GM21786 (cell line): Measurements from ENCODE around the gene TBCD.

Source experiments
- ATAC-seq: cut with Tn5 transposase; IDR thresholded peaks from one replicate; pipeline ENCODE4 v1.9.1; 2021; ENCODE audit not compliant: unreplicated experiment

TBCD gene

DNA sequence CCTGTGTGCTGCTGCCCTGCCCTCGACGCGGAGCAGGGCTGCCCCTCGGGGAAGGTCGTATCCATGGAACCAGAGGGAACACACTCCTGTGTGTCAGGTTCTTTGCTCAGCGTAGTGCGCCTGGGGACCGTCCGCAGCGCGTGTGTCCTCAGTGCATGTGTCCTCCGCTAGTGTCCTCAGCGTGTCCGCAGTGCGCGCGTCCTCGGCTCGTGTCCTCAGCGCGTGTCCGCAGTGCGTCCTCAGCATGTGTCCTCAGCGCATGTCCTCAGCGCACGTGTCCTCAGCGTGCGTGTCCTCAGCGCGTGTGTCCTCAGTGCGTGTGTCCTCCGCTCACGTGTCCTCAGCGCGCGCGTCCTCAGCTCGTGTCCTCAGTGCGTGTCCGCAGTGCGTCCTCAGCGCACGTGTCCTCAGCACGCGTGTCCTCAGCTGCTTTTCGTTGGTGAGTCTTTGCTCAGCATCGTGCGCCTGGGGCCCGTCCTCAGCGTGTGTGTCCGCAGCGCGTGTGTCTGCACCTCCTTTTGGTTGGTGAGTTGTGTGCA is 147.2 kb downstream of the TBCD start:
- no peak for ATAC-seq

DNA sequence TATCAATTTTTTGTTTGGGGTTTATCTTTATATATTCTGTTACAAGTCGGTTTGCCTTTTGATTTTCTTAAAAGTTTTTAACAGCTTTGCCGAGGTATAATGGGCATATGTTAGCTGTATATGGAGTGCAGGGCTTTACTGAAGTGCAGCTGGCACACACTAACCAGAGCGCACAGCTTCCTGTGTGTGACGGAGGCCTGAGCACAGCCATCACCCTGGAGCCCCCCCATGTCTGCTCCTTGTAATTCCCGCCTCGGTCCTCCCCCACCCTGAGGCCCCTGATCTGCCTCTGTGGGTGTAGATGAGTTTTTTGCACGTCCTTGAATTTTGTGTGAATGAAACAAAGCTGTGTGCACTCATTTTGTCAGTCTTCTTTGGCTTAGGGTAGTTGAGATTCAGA is 148.1 kb downstream of the TBCD start:
- ATAC-seq: no peak

DNA sequence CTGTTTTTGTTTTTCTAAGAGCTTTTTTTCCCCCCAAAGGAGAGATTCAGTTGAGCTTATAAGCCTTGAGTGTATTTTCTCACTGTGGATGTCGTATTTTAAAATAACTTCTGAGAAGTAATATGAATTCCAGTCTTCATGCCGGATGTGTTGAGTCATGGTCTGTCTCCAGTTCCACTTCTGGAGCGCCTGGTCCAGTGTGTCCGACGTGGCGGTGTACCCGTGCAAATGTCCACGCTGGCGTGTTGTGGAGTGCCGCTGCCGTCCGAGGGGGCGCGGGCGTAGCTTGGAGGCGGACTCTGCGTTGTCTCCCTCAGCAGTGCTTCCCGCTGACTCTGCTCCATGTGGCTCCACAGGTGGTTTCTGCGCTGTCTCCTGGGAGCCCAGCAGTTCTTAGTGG is 148.9 kb downstream of the TBCD start:
- ATAC-seq: no peak

DNA sequence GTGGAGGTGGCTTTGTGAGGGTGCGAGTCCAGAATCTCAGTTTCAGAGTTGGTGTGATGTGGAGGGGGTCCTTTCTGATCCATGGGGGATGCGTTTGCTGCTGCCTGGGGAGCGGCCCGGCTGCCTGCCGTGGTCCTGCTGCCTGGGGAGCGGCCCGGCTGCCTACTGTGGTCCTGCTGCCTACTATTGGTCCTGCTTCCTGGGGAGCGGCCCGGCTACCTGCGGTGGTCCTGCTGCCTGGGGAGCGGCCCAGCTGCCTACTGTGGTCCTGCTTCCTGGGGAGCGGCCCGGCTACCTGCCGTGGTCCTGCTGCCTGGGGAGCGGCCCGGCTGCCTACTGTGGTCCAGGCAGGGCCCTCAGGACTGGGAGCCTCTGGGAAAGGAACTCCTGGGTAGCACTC is 149.5 kb downstream of the TBCD start:
- ATAC-seq: no peak

DNA sequence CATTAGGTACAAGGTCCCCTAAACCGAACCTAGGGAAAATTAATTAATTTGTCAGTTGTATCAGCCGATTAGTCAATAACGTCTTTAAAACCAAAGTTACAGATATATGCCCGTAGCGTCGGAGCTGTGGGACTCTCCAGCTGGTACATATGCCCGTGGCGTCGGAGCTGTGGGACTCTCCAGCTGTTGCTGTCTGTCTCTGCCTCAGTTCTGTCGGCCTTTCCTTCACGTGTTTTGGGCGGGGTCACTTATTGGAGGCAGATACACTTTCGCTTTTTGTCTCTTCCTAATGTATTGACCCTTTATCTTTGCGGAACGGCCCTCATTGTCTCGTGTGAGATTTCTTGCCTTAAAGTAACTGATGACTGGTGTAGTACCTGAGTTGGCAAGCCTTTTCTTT is 150.0 kb downstream of the TBCD start:
- ATAC-seq: no peak

DNA sequence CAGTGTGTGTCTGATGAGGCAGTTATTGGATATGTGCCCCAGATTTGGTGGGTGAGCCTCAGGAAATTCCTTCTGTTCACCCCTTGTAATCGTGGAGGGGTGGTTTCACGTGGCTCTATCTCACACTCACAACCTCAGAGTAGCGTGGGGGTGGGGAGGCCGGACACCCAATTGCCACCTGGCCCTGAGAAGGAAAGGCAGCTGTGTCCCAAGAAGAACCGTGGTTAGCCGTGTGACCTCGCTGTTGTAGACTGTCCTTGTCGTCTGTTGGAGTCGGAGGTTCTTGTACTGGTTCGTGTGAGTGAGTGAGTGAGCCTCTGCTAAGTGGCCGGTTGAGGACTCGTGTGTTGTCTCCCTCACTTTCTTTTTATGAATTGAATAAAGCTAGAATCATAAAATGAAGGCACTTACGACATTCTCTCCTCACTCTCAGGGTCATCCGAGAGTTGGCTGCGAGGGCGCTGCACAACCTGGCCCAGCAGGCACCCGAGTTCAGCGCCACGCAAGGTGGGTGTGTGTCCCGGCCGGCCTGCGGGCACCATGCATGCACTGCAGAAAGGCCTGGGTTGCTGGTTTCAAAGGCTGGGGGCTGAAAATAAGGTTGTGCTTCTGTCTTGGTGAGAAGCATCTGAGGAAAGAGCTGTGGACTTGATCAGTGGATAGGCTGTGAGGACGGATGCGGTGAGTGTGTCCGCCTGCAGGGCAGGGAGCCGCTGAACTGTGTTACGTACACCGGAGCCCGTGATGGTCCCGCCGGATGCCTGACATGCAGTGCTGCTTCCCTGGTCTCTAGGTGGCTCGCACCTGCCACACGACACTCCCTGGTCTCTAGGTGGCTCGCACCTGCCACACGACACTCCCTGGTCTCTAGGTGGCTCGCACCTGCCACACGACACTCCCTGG is 151.4 kb downstream of the TBCD start:
- no peak for ATAC-seq

DNA sequence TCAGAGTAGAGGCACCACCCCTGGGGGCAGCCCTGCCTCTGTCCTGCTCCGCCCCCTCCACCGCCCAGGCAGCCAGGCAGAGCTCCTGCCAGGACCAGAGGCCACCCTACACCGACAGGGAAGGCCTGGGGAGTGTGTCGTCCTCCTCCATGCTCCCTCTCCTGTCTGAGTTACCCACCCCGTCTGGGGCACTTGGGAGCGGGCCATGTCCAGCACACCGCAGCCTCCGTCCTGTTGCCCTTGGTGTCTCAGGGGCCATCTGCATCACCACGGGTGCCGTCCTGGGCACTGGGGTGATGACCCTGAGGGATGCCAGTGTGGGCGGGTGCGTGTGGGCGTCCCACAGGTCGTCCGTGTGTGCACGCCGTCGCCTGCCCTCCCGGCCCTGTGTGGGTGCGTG is 153.3 kb downstream of the TBCD start:
- no peak for ATAC-seq

DNA sequence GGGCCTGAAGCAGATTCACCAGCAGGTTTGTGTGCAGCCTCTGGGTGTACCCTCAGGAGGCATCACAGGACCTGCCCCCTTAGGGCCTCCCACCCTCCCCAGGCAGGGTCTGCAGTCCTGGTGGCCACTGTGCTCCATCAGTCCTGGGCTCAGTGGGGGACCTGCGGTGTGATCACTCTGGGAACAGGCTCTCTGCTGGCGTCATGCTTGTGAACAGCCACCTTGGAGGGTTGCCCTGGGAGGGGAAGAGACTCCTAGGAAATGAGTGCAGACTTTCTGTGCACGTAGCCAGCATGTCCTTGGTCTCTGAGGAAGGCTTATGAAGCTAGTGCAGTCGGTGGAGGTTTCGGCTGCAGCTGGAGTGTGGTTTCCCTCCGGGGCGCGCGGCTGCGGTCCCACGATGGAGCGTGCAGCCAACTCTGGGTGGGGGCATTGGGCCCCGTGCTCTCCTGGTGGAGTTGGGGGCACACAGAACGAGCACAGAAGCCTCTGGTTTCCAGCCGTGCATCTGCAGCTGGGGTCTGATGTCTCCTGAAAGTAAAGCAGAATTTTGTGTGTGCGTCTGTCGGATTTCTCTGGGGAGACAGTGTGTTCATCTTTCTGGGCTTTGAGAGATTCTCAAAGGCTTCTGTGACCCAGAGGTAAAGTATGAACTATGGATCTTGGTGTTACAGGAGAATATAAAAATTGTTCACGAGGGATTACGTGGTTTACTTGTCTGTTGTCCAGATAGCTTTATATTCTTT is 156.1 kb downstream of the TBCD start:
- no peak for ATAC-seq

DNA sequence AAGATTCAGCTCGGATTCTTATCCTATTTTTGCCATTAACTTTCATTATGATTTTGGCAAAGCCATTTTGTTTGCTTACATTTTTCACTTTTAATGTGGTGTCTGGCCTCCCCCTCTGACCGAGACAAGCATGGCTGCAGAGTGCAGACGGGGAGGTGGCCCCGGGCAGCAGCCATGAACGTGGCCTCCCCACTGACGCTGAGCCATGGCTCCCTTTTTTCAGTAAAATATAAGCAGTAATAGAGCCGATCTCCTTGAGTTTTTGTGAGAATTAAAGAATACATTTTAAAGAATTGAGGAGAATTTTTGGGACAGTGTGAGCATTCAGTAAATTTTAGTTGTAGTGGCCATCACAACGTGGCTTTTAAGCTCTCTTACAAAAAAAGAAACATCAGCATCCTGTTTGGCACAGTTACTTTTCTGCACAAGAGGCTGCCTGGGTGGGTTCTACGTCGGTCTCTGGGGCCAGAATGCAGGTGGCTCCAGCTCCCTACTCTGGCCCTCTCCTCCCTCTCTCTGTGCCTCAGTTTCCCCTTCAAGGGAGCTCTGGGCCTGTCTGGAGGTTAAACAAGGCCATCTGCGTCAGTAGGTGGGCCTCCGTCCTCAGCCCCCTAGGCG is 156.8 kb downstream of the TBCD start:
- no peak for ATAC-seq

DNA sequence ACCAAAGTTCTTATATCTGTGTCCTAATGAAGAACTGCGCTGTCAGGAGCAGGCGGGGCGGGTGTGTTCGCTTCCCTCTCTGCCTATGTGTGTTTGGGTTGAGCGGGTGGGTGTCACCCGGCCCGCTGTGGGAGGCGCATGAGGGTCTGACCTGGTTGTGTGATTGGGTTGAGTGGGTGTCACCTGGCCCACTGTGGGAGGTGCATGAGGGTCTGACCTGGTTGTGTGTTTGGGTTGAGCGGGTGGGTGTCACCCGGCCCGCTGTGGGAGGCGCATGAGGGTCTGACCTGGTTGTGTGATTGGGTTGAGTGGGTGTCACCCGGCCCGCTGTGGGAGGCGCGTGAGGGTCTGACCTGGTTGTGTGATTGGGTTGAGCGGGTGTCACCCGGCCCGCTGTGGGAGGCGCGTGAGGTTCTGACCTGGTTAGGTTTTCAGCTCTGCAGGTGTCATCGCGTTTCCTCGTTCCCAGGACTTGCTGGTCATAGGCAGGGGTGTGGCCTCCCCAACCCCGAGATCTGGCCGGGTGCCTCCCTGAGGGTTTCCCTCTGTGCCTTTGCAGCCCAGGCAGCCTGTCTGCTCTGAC is 157.5 kb downstream of the TBCD start:
- ATAC-seq: no peak

DNA sequence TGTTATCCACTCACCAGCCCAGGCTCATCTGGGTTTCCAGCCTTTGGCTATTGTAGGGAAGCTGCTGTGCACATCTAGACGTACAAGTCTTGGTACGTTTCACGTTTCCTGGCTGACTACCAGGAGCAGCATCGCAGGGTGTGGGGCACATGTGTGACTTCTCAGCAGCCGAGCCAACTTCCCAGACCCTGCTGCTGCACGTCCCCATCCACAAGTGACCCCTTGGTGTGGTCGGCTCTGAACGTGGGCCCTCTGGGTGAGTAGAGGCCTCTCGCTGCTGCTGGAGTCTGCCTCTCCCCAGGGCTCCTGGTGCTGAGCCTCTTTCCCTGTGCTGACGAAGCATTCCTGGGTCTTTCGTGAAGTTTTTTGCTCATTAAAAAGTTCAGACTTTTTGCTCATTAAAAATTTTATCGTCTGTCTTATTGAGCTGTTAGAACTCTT is 158.2 kb downstream of the TBCD start:
- ATAC-seq: no peak

DNA sequence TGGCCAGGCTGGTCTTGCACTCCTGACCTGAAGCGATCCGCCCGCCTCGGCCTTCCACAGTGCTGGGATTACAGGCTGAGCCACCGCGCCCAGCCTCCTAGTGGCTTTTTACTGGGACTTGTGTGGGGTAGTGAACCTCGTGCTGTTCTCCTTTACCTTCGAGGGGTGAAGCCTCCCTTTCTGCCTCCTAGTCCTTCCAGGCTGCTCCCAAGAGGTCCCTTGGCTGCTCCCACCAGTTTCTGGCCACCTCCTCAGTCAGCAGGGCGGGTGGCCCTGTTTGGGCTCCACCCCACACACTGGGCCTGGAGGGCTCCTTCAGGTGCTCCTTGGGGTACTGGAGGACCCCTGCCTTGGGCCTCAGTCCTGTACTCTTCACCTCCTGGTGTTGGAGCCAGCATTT is 158.9 kb downstream of the TBCD start:
- no peak for ATAC-seq

DNA sequence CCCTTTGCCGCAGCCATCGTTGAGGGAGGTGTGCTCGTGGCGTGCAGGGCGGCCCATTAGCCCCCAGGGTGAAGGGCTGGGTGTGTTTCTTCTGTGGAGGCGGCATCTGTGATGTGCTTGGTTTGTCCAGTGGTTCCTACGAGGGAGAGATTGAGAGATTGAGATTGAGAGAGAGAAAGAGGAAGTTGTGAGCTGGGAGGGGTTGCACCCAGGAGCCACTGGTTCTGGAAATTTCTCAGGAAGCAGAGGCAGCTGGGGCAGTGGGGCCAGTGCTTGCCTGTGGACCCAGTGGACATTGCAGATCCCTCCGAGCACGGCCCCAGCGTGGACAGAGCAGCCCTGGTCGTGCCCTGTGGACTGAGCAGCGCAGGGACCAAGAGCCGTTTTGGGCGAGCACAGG is 160.0 kb downstream of the TBCD start:
- no peak for ATAC-seq

DNA sequence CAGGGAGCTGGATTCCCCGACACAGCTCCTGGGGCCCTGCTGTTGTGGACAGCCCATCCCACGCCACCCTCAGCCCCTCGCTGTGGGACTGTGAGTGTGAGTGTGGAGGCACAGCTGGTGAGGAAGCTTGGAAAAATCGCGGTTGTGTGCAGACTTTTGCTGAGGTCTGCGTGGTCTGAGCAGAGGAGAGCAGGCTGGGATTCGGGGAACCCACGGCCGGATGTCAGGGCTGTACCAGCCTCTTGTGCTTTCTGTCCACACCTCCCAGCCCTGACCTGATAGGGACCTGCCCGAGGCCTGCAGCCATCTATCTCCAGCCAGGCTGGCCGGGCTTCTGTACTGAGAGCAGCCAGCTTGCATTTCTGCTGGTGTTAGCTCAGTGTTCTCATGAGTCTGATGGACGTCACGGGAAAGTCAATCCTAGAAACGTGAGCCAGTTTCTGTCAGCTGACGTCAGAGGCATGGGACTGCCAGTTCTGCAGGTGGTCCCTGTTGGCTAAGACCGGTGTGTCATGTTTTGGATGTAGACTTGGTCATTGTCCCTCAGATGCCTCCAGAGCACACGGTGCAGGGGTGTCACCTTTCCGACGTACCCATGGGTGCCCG is 160.7 kb downstream of the TBCD start:
- ATAC-seq: no peak

DNA sequence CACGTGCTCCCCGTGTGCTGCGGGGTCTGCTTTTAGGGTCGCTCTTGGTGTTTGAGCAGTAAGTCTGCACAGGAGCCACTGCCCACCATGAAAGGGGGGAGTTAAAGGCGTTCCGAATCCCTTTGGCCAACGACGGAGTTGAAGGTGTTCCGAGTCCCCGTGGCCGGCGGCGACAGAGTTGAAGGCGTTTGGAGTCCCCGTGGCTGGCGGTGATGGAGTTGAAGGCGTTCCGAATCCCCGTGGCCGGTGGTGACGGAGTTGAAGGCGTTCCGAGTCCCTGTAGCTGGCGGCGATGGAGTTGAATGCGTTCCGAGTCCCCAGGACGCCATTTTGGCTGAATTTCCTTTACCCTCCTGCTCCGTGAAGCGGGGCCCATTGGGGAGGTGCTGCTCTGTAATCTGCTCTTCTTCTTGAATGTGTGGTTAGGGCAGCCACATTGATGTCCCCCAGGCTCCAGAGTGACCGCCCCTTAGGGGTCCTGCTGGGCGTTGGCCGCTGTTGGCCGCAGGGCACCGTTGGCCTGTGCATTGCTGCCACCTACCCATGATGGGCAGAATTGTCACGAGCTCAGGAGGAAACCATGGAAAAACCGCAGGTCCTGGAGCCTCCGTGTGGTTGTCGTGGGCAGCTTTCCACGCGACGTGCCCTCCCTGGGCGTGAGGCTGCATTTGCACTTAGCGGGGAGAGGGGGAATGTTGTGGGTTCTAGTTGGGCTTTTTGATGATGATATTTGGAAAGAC is 161.6 kb downstream of the TBCD start:
- ATAC-seq: no peak

DNA sequence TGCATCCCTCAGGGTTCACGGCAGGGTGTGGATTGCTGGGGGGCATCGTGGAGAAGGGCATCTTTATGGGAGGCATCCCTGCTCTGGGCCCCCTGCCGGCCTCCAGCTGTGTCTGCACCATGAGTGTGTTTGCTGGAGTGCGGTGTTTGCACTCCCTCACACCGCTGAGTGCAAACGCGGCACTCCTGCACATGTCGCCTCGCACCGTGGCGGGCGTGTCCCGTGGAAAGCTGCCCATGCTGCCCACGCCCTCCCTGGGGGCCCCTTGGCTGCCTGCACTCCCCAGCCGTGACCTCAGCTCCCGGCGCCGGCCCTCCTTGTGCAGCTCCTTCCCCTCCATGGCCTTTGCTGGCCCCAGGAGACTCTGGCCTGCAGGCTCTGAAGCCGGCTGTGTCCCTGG is 162.5 kb downstream of the TBCD start:
- no peak for ATAC-seq

DNA sequence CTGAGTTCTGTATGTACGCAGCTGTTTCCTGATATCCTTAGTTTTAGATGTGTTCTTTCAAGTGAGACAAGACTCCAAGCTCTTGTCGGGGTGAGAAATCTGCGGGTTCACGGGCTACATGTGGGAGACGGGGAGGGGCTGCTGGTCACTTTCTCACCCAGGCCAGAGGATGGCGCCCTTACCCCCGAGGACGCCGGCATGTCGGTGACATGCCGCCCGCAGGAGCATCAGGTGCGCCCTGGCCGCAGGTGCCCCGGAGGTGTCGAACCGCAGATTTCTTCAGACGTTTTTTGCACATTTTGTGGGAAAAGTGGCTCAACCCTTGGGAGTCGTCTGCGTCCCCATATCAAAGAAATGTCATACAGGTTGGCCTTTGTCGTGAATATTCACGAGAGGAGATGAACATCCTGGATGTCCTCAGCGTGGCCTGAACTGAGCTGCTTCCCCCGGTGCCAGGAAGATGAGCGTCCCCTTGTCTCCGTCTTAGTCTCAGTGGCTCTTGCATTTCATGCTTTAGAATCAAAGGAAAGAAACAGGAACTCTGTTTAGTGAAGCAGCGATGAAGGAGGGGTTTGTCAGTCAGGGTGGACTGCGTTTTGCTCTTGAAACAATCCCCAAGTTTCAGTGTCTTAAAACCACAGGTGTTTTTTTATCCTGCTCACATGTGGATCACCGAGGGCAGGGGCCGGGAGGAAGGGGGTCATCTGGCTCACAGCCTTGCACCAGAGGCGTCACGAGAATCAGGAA is 163.3 kb downstream of the TBCD start:
- no peak for ATAC-seq

DNA sequence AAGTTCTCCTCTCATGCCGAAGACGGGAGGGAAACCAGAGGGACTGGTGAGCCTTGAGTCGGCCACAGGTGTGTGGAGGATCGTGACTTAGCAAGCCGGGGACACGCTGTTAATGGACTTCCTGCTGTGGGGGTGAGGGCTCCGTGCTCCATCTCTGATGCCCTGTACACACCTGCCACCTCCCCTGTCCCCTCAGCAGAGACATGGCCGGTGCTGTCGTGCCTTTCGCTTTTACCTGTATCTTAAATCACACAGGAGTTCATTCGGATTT is 163.8 kb downstream of the TBCD start:
- no peak for ATAC-seq

DNA sequence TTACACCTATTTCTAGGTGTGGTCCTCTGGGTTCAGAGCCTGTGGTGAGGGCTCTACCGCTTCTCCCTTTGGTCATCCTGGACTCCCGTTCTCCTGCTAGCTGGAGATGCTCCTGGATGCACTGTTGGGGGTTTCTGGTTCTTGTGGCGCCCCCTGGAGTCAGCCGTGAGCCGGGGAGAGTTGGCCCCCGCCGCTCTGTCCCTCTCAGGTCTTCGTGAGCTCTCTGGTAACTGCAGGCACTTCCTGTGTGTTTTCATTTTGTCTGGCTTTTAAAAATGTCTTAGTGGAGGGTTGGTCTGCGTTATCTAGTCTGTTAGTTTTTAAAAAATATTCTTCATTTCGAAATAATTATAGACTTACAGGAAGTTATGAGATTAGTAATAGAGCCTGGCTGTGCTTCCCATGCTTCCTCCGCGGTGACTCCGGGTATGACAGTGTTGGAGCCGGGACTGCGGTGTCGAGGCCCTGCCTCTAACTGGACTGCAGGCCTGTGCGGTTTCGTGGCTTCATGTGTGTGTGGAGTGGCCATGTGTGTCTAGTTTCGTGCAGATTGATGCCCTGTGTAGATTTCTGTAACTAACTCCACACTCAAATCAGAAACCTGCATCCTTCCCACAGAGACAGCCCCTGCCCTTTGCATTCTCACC is 166.0 kb downstream of the TBCD start:
- ATAC-seq: no peak
